Measurements from ENCODE around the gene STRA8. TPM values are rescaled to one million over a fixed set of nuclear protein-coding genes. Genes with fewer than 3 reads are reported as not detected.

STRA8 gene
- total RNA-seq, 6 experiments from 2014 or later: not detected

- DNase-seq (no peak), ATAC-seq (no peak)
- Histone ChIP-seq H3K27me3 (no peaks in the 10 kb centered on the region), H3K36me3 (peaks cover 5 to 66% (median 9%) of the 10 kb centered on the region in 4 donors), H3K4me3 (no peak overlapping the region), H3K9me3 (no peaks in the 10 kb centered on the region), H3K4me1 (peaks cover 0 to 6% (median 0%) of the 10 kb centered on the region in 4 donors), H3K27ac (no peak overlapping the region)
- no CpG with 5 or more reads among the region's 11 CpGs for WGBS (ENCODE audit: insufficient coverage, low coverage, low lambda C conversion rate, missing lambda C conversion rate)
- no peak for TF ChIP-seq POLR2A (IDR thresholded peaks at IDR 0.05)
- TF ChIP-seq, protein P1, sequence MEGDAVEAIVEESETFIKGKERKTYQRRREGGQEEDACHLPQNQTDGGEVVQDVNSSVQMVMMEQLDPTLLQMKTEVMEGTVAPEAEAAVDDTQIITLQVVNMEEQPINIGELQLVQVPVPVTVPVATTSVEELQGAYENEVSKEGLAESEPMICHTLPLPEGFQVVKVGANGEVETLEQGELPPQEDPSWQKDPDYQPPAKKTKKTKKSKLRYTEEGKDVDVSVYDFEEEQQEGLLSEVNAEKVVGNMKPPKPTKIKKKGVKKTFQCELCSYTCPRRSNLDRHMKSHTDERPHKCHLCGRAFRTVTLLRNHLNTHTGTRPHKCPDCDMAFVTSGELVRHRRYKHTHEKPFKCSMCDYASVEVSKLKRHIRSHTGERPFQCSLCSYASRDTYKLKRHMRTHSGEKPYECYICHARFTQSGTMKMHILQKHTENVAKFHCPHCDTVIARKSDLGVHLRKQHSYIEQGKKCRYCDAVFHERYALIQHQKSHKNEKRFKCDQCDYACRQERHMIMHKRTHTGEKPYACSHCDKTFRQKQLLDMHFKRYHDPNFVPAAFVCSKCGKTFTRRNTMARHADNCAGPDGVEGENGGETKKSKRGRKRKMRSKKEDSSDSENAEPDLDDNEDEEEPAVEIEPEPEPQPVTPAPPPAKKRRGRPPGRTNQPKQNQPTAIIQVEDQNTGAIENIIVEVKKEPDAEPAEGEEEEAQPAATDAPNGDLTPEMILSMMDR (IDR thresholded peaks at IDR 0.05): no peak
- intact Hi-C loops (cut with DNase I): no loop called here
Measured at GRCh38 chr7:135192914-135193536, 40.6 kb upstream of the STRA8 start.

GRCh38 chr7:135193615-135194081 is 40.0 kb upstream of the STRA8 start:
- H3K9me3 ChIP-seq: no peaks in the 10 kb centered on the region
- ATAC-seq: peak in 1 of 4 donors; percentile 15
- TF ChIP-seq, protein P1 (IDR thresholded peaks at IDR 0.05): no peak
- no peak for TF ChIP-seq POLR2A (IDR thresholded peaks at IDR 0.05)
- H3K4me1 ChIP-seq: peaks cover 0 to 6% (median 0%) of the 10 kb centered on the region in 4 donors
- intact Hi-C loops (cut with DNase I): no loop called here
- WGBS (ENCODE audit: insufficient coverage, low coverage, low lambda C conversion rate, missing lambda C conversion rate): 71% methylated on average over 5 of the region's 10 CpGs
- no peak overlapping the region for H3K4me3 ChIP-seq
- peaks cover 5 to 65% (median 6%) of the 10 kb centered on the region in 4 donors for H3K36me3 ChIP-seq
- H3K27me3 ChIP-seq: no peaks in the 10 kb centered on the region
- H3K27ac ChIP-seq: no peak overlapping the region
- no peak for DNase-seq

GRCh38 chr7:135194494-135195095 is 39.0 kb upstream of the STRA8 start:
- DNase-seq: no peak
- Histone ChIP-seq H3K36me3 (peaks cover 4 to 61% (median 5%) of the 10 kb centered on the region in 4 donors), H3K4me1 (peaks cover 0 to 2% (median 0%) of the 10 kb centered on the region in 4 donors), H3K27ac (no peak overlapping the region), H3K4me3 (no peak overlapping the region), H3K27me3 (no peaks in the 10 kb centered on the region), H3K9me3 (no peaks in the 10 kb centered on the region)
- intact Hi-C loops (cut with DNase I): no loop called here
- WGBS (ENCODE audit: insufficient coverage, low coverage, low lambda C conversion rate, missing lambda C conversion rate): 80% methylated on average over 2 of the region's 12 CpGs
- no peak for ATAC-seq
- TF ChIP-seq, protein P1 (IDR thresholded peaks at IDR 0.05): no peak
- TF ChIP-seq POLR2A (IDR thresholded peaks at IDR 0.05): no peak

DNA sequence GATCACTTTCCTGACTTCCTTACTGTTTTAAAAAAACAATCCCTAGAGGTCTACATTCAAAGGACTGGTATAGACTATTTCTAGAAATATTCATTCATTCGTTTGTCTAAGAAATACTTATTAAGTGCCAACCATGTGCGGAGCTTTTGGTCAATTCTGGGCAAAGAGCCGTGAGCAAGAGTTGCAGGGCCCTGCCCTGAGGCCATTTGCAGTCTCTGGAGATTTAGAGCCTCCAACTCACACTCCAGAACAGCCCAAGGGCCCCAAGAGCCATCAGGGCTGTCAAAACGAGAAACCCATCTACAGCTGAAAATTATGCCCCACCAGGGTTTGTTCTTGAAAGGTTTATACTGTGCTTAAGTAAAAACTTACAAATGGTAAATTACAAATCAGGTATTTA is 38.5 kb upstream of the STRA8 start:
- Histone ChIP-seq H3K36me3 (peaks cover 4 to 61% (median 6%) of the 10 kb centered on the region in 4 donors), H3K4me3 (no peak overlapping the region), H3K27me3 (no peaks in the 10 kb centered on the region), H3K27ac (no peak overlapping the region), H3K9me3 (no peaks in the 10 kb centered on the region), H3K4me1 (no peaks in the 10 kb centered on the region)
- no peak for TF ChIP-seq POLR2A (IDR thresholded peaks at IDR 0.05)
- ATAC-seq: no peak
- no peak for DNase-seq
- 97% methylated on average over 4 of the region's 4 CpGs for WGBS (ENCODE audit: insufficient coverage, low coverage, low lambda C conversion rate, missing lambda C conversion rate)
- intact Hi-C loops (cut with DNase I): no loop called here

- H3K4me3 ChIP-seq: no peak overlapping the region
- no peaks in the 10 kb centered on the region for H3K4me1 ChIP-seq
- ATAC-seq (peak in 2 of 4 donors; percentile 6 to 17), DNase-seq (no peak)
- no peaks in the 10 kb centered on the region for H3K27me3 ChIP-seq
- TF ChIP-seq POLR2A (IDR thresholded peaks at IDR 0.05): no peak
- H3K36me3 ChIP-seq: peaks cover 4 to 61% (median 9%) of the 10 kb centered on the region in 4 donors
- no peak overlapping the region for H3K27ac ChIP-seq
- no peaks in the 10 kb centered on the region for H3K9me3 ChIP-seq
- 95% methylated on average over 4 of the region's 14 CpGs for WGBS (ENCODE audit: insufficient coverage, low coverage, low lambda C conversion rate, missing lambda C conversion rate)
- intact Hi-C loops (cut with DNase I): no loop called here
Measured at GRCh38 chr7:135195968-135196629, 37.5 kb upstream of the STRA8 start.

All from right lobe of liver (tissue), 6 donors.